ENCODE results near the gene HOXB3.
A peak's percentile ranks its signal among the peaks of the same experiment; 100 is the strongest.

The HOXB3 gene

GRCh38 chr17:48621410-48622392 is 31.7 kb upstream of the HOXB3 start:
- no peak for TF ChIP-seq CTCF (IDR thresholded peaks at IDR 0.05; ENCODE audit: low read depth, low read length, missing control alignments)
- DNase-seq (ENCODE audit: low read depth): no peak
- in situ Hi-C loops (cut with HindIII; ENCODE audit: low sequenced_read_pairs): loop anchor here (5.0 kb wide), 1 partner anchor 131 kb away; no protein-coding TSS in a partner anchor
- H3K4me3 ChIP-seq (ENCODE audit: low read depth, low read length): no peak overlapping the region

- no peak for DNase-seq (ENCODE audit: low read depth)
- H3K4me3 ChIP-seq (ENCODE audit: low read depth, low read length): no peak overlapping the region
- in situ Hi-C loops (cut with HindIII; ENCODE audit: low sequenced_read_pairs): loop anchor here (5.0 kb wide), 1 partner anchor 132 kb away; no protein-coding TSS in a partner anchor
- TF ChIP-seq CTCF (IDR thresholded peaks at IDR 0.05; ENCODE audit: low read depth, low read length, missing control alignments): no peak
Measured at GRCh38 chr17:48620461-48621139, 30.6 kb upstream of the HOXB3 start.

GRCh38 chr17:48619826-48620449 is 29.9 kb upstream of the HOXB3 start:
- no peak for DNase-seq (ENCODE audit: low read depth)
- H3K4me3 ChIP-seq (ENCODE audit: low read depth, low read length): no peak overlapping the region
- no peak for TF ChIP-seq CTCF (IDR thresholded peaks at IDR 0.05; ENCODE audit: low read depth, low read length, missing control alignments)
- in situ Hi-C loops (cut with HindIII; ENCODE audit: low sequenced_read_pairs): loop anchor here (5.0 kb wide), 1 partner anchor 132 kb away; no protein-coding TSS in a partner anchor

- H3K4me3 ChIP-seq (ENCODE audit: low read depth, low read length): no peak overlapping the region
- DNase-seq (ENCODE audit: low read depth): peak; percentile 68
- peak; percentile 95 for TF ChIP-seq CTCF (IDR thresholded peaks at IDR 0.05; ENCODE audit: low read depth, low read length, missing control alignments)
- in situ Hi-C loops (cut with HindIII; ENCODE audit: low sequenced_read_pairs): no loop called here
Measured at GRCh38 chr17:48618256-48618896, 28.3 kb upstream of the HOXB3 start.

GRCh38 chr17:48617471-48618255 is 27.6 kb upstream of the HOXB3 start:
- DNase-seq (ENCODE audit: low read depth): no peak
- TF ChIP-seq CTCF (IDR thresholded peaks at IDR 0.05; ENCODE audit: low read depth, low read length, missing control alignments): no peak
- in situ Hi-C loops (cut with HindIII; ENCODE audit: low sequenced_read_pairs): no loop called here
- H3K4me3 ChIP-seq (ENCODE audit: low read depth, low read length): no peak overlapping the region

All from astrocyte of the cerebellum (primary cell).